ENCODE data around the gene HEATR5B. TPM values are rescaled to one million over a fixed set of nuclear protein-coding genes. Genes with fewer than 3 reads are reported as not detected.

HEATR5B gene
- total RNA-seq, 1 experiment from 2014 or later, result 13.1 TPM

DNA sequence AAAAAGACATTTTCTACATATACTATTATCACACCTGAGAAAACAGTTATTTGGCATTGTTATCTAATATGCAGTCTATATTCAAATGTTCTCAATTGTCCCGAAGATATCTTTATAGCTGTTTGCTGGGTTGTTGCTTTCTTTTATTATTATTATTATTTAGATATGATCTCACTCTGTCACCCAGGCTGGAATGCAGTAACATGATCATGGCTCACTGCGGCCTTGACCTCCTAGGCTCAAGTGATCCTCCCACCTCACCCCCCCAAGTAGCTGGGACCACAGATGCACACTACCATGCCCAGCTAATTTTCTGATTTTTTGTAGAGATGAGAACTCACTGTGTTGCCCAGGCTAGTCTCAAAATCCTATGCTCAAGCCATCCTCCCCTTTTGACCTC, 20.0 kb upstream of the HEATR5B start:
- ChIA-PET POLR2A (ENCODE audit: low non-redundant PET) (no interaction called here), CTCF (no interaction called here)
- Histone ChIP-seq H3K27ac (ENCODE audit: low read depth, low read length, poor library complexity, severe bottlenecking) (no peak overlapping the region), H3K9me3 (ENCODE audit: low read depth, low read length, poor library complexity, severe bottlenecking) (no peaks in the 10 kb centered on the region), H3K27me3 (replicated peaks; ENCODE audit: insufficient read depth, low read depth, low read length, poor library complexity) (no peaks in the 10 kb centered on the region), H3K4me1 (ENCODE audit: insufficient read depth, low read length, poor library complexity, severe bottlenecking) (no peaks in the 10 kb centered on the region), H3K36me3 (ENCODE audit: insufficient read depth, low read length, poor library complexity, severe bottlenecking) (peaks cover 16% of the 10 kb centered on the region), H3K4me3 (ENCODE audit: low read depth, low read length, poor library complexity, severe bottlenecking) (no peak overlapping the region)
- intact Hi-C loops (cut with micrococcal nuclease; ENCODE audit: unreplicated experiment), result no loop called here
- DNase-seq (ENCODE audit: low spot score), result no peak
- TF ChIP-seq, protein P1, sequence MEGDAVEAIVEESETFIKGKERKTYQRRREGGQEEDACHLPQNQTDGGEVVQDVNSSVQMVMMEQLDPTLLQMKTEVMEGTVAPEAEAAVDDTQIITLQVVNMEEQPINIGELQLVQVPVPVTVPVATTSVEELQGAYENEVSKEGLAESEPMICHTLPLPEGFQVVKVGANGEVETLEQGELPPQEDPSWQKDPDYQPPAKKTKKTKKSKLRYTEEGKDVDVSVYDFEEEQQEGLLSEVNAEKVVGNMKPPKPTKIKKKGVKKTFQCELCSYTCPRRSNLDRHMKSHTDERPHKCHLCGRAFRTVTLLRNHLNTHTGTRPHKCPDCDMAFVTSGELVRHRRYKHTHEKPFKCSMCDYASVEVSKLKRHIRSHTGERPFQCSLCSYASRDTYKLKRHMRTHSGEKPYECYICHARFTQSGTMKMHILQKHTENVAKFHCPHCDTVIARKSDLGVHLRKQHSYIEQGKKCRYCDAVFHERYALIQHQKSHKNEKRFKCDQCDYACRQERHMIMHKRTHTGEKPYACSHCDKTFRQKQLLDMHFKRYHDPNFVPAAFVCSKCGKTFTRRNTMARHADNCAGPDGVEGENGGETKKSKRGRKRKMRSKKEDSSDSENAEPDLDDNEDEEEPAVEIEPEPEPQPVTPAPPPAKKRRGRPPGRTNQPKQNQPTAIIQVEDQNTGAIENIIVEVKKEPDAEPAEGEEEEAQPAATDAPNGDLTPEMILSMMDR (conservative IDR thresholded peaks at IDR 0.05; ENCODE audit: low read depth, low read length), result no peak
- no peak for TF ChIP-seq EZH2 (IDR thresholded peaks at IDR 0.05; ENCODE audit: borderline replicate concordance, low read depth, low read length, poor library complexity, severe bottlenecking)
- BruUV-seq (replicated peaks), result no TSS peak

DNA sequence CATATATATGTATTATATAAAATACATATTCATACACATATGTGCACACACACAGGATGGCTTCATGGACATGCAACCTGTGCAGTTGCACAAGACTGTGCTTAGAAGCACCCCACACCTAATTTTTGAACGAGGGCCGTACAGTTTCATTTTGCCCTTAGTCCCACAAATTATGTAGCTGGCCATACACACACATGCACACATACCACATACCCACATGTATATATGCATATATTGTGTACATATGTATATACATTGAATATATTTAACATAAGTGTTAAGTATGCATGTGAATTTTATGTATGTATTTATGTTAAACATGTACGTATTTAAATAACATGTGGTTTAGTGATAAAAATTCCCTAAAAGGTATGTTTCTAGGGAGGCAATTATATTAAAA, 18.4 kb upstream of the HEATR5B start:
- Histone ChIP-seq H3K27me3 (replicated peaks; ENCODE audit: insufficient read depth, low read depth, low read length, poor library complexity) (no peaks in the 10 kb centered on the region), H3K9me3 (ENCODE audit: low read depth, low read length, poor library complexity, severe bottlenecking) (no peaks in the 10 kb centered on the region), H3K4me3 (ENCODE audit: low read depth, low read length, poor library complexity, severe bottlenecking) (no peak overlapping the region), H3K36me3 (ENCODE audit: insufficient read depth, low read length, poor library complexity, severe bottlenecking) (peaks cover 20% of the 10 kb centered on the region), H3K4me1 (ENCODE audit: insufficient read depth, low read length, poor library complexity, severe bottlenecking) (no peaks in the 10 kb centered on the region), H3K27ac (ENCODE audit: low read depth, low read length, poor library complexity, severe bottlenecking) (no peak overlapping the region)
- ChIA-PET POLR2A (ENCODE audit: low non-redundant PET) (no interaction called here), CTCF (no interaction called here)
- intact Hi-C loops (cut with micrococcal nuclease; ENCODE audit: unreplicated experiment), result no loop called here
- no peak for DNase-seq (ENCODE audit: low spot score)
- BruUV-seq (replicated peaks), result no TSS peak
- TF ChIP-seq, protein P1 (conservative IDR thresholded peaks at IDR 0.05; ENCODE audit: low read depth, low read length), result no peak
- TF ChIP-seq EZH2 (IDR thresholded peaks at IDR 0.05; ENCODE audit: borderline replicate concordance, low read depth, low read length, poor library complexity, severe bottlenecking), result no peak

DNA sequence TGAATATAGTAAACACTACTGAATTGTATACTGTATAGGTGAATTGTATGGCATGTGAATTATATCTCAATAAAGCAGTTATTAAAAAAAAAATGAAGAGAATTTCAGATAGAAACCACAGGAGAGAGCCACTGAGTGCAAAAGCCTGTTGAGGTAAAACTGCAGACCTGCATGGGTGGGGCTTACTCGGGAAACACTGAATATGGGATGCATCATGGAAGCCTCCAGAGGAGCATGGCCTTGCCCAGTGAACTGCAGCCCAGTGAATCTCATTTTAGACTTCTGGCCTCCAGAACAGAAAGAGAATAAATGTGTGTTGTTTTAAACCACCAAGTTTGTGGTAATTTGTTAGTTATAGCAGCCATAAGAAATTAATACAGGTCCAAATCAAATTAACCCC, 15.9 kb upstream of the HEATR5B start:
- no TSS peak for BruUV-seq (replicated peaks)
- peaks cover 22% of the 10 kb centered on the region for H3K36me3 ChIP-seq (ENCODE audit: insufficient read depth, low read length, poor library complexity, severe bottlenecking)

More for the DNA sequence above, 15.9 kb upstream of the HEATR5B start:
- CTCF ChIA-PET, result no interaction called here
- Histone ChIP-seq H3K27me3 (replicated peaks; ENCODE audit: insufficient read depth, low read depth, low read length, poor library complexity) (no peaks in the 10 kb centered on the region), H3K4me3 (ENCODE audit: low read depth, low read length, poor library complexity, severe bottlenecking) (no peak overlapping the region), H3K9me3 (ENCODE audit: low read depth, low read length, poor library complexity, severe bottlenecking) (no peaks in the 10 kb centered on the region), H3K4me1 (ENCODE audit: insufficient read depth, low read length, poor library complexity, severe bottlenecking) (no peaks in the 10 kb centered on the region), H3K27ac (ENCODE audit: low read depth, low read length, poor library complexity, severe bottlenecking) (no peak overlapping the region)
- intact Hi-C loops (cut with micrococcal nuclease; ENCODE audit: unreplicated experiment), result no loop called here
- TF ChIP-seq EZH2 (IDR thresholded peaks at IDR 0.05; ENCODE audit: borderline replicate concordance, low read depth, low read length, poor library complexity, severe bottlenecking), result no peak
- TF ChIP-seq, protein P1 (conservative IDR thresholded peaks at IDR 0.05; ENCODE audit: low read depth, low read length), result no peak
- DNase-seq (ENCODE audit: low spot score), result no peak
- POLR2A ChIA-PET (ENCODE audit: low non-redundant PET), result no interaction called here

Measured in A673 (cell line).